GM06990 (cell line): ENCODE data around the gene HEPACAM.

ENCODE experiments used
- DNase-seq: peaks from one replicate; pipeline ENCODE4 v3.0.0-alpha.2; 2011; ENCODE audit not compliant: insufficient read length; ENCODE audit errors: extremely low read depth
- H3K27me3 ChIP-seq: replicated peaks from 2 replicates; pipeline ENCODE4 v1.6.0; 2011; ENCODE audit warnings: low read length; ENCODE audit not compliant: control insufficient read depth, insufficient read depth
- H3K36me3 ChIP-seq: 2 replicates; pipeline ENCODE4 v1.5.1; 2011; ENCODE audit warnings: low read length; ENCODE audit not compliant: control insufficient read depth, insufficient read depth
- H3K4me3 ChIP-seq: replicated peaks from 2 replicates; pipeline ENCODE4 v1.5.1; 2011; ENCODE audit warnings: low read depth, mild to moderate bottlenecking, control low read depth, low read length
- TF ChIP-seq, protein P1 (sequence below): IDR thresholded peaks from 2 replicates; pipeline ENCODE4 v1.5.1; 2011; ENCODE audit warnings: low read length, control low read depth, mild to moderate bottlenecking, inconsistent platforms; ENCODE audit not compliant: insufficient read depth, poor library complexity, severe bottlenecking

Gene HEPACAM

DNA sequence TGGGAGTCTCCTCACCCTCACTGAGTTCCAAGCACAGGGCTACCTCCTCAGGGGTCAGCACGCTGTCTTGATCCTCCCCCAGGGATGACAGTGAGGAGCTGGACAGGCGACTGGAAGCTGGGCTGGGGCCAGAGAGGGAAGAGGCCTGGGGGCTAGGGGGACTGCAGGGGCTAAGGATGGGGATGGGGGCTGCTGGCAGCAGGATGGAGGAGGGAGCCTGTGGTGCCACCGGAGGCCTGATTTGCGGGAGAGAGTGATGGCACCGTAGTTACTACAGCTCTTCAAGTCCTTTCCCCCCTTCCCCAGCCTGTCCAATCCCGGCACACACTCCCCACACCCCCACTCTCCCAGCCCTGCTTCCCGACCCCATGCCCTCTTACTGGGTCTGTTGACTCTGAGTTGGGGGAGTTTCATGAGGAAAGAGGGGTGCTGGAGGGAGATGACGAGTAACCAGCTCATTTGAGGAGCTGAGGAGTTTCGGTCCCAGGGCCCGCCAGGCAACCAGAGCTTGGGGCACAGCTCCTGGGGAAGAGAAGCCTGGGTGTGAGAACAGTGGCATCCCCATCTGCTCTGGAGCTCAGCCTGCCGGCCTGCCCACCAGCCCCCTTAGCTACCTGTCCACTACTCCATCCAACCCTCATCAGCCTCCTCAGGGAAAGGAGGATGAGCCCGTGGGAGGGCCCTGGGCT, 48.7 kb downstream of the HEPACAM start:
- TF ChIP-seq, protein P1, sequence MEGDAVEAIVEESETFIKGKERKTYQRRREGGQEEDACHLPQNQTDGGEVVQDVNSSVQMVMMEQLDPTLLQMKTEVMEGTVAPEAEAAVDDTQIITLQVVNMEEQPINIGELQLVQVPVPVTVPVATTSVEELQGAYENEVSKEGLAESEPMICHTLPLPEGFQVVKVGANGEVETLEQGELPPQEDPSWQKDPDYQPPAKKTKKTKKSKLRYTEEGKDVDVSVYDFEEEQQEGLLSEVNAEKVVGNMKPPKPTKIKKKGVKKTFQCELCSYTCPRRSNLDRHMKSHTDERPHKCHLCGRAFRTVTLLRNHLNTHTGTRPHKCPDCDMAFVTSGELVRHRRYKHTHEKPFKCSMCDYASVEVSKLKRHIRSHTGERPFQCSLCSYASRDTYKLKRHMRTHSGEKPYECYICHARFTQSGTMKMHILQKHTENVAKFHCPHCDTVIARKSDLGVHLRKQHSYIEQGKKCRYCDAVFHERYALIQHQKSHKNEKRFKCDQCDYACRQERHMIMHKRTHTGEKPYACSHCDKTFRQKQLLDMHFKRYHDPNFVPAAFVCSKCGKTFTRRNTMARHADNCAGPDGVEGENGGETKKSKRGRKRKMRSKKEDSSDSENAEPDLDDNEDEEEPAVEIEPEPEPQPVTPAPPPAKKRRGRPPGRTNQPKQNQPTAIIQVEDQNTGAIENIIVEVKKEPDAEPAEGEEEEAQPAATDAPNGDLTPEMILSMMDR: no peak
- no peaks in the 10 kb centered on the region for H3K36me3 ChIP-seq
- H3K4me3 ChIP-seq: no peak overlapping the region
- no peaks in the 10 kb centered on the region; the same call in none of the 2 replicates for H3K27me3 ChIP-seq
- DNase-seq: no peak

DNA sequence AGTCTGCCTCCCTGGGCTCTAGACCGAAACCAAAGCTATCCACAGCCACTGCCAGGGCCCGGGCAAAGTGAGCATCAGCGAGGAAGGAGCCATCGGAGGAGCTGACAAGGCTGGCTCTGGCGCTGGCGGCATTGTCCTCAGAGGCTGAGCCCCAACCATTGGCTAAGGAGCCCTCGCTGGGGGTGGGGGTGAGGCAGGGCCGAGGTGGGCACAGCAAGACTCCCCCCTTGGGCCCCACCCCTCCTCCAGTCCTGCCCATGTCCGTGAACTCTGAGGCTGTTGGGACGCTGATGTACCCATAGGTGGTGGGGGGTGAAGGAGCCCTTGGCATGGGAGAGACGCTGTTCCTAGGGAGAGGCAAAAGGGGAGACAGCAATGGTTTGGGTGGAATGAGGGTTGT, 49.4 kb downstream of the HEPACAM start:
- no peaks in the 10 kb centered on the region for H3K36me3 ChIP-seq
- DNase-seq: no peak
- H3K4me3 ChIP-seq: no peak overlapping the region
- no peaks in the 10 kb centered on the region; the same call in none of the 2 replicates for H3K27me3 ChIP-seq
- TF ChIP-seq, protein P1: no peak

DNA sequence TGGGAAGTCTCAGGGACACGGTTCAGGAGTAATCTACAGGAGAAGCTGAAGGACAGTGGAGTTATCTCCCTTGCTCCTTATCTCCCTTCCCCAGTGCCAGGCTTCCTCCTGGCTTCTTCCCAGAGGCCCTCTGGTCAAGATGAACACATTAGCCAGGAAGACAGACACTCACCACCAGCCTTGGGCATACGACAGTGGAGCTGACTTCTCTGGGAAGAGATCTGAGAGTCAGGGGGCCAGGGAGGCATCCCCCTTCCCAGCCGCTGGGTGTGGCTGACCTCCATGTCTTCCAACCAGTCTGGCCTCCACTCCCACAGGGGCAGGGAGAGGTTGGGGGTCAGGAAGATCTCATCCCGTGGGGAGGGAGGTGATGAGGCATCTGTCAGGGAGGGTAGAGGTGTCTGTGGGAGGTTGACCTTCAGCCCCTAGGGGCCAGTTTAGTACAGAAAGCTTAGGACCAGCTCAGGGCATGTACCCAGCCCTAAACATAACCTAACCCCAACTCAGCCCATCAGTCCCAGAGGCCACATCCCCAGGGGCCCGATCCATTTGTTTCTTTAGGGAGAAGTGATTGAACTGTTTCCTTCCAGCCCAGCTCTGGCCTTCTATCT, 50.9 kb downstream of the HEPACAM start:
- DNase-seq: no peak
- TF ChIP-seq, protein P1: no peak
- Histone ChIP-seq H3K4me3 (no peak overlapping the region), H3K36me3 (no peaks in the 10 kb centered on the region), H3K27me3 (no peaks in the 10 kb centered on the region; the same call in none of the 2 replicates)

DNA sequence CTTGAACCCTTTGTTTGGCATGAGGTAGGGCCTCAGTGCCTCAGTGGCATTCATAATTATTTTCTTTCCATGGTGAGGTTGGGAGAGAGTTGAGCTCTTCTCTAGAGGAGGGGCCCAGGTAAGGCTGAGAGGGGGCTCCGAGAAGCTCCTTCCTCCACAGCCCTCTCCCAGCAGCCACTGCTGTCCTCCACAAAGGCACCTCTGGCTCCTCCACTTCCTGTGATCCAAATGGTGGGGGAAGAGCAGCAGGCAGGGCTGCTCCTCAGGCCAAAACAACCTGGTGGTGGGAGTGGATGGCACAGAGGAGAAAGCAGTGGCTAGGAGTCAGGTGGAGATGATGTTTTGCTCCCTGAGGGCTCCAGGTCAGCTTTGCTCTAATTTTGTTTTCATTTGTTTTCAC, 51.5 kb downstream of the HEPACAM start:
- Histone ChIP-seq H3K4me3 (no peak overlapping the region), H3K27me3 (no peaks in the 10 kb centered on the region; the same call in none of the 2 replicates), H3K36me3 (no peaks in the 10 kb centered on the region)
- TF ChIP-seq, protein P1: no peak
- DNase-seq: no peak

DNA sequence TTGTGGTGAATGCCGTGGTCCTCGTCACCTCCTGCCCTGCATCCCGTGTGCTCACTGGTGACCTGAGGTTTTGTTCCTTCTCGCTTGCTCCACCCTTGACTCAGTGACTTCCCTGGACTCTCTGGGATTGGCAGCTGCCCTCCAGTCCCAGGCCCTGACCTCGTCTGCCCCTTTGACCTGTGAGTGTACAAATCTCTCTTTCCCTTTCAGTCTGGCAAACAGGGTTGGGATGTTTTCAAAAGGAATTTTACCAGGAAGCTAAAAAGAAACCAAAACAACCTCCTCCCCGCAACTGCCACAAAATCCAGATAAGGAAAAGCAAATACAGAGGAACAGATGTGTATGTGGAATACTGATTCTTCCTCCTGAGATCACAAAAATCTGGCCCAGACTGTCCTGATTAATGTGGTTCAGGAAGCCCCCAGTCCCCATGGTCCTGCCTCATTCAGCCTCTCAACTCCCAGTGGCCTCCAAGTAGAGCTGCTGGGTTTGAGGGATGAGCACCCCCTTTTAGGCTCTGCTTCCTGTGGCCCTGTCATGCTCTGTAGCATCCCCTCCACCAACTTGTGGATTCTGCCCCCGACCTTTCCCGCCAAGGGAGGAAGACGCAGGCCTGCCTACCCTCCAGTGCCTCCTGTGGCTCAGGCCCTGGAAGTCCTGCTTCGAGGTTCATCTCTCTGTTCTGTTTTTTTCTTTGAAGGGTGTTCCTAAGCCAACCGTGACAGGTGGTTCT, 53.3 kb downstream of the HEPACAM start:
- Histone ChIP-seq H3K4me3 (no peak overlapping the region), H3K27me3 (no peaks in the 10 kb centered on the region; the same call in 1 of the 2 replicates), H3K36me3 (no peaks in the 10 kb centered on the region)
- TF ChIP-seq, protein P1: no peak
- DNase-seq: no peak
